GM10847 (cell line): ENCODE results near the gene LMAN1.

Experiments
- POLR2A ChIP-seq: IDR thresholded peaks from 2 replicates; pipeline ENCODE4 v1.6.1; 2011; ENCODE audit not compliant: insufficient read length; ENCODE audit errors: extremely low read depth

LMAN1 gene, protein sequence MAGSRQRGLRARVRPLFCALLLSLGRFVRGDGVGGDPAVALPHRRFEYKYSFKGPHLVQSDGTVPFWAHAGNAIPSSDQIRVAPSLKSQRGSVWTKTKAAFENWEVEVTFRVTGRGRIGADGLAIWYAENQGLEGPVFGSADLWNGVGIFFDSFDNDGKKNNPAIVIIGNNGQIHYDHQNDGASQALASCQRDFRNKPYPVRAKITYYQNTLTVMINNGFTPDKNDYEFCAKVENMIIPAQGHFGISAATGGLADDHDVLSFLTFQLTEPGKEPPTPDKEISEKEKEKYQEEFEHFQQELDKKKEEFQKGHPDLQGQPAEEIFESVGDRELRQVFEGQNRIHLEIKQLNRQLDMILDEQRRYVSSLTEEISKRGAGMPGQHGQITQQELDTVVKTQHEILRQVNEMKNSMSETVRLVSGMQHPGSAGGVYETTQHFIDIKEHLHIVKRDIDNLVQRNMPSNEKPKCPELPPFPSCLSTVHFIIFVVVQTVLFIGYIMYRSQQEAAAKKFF

DNA sequence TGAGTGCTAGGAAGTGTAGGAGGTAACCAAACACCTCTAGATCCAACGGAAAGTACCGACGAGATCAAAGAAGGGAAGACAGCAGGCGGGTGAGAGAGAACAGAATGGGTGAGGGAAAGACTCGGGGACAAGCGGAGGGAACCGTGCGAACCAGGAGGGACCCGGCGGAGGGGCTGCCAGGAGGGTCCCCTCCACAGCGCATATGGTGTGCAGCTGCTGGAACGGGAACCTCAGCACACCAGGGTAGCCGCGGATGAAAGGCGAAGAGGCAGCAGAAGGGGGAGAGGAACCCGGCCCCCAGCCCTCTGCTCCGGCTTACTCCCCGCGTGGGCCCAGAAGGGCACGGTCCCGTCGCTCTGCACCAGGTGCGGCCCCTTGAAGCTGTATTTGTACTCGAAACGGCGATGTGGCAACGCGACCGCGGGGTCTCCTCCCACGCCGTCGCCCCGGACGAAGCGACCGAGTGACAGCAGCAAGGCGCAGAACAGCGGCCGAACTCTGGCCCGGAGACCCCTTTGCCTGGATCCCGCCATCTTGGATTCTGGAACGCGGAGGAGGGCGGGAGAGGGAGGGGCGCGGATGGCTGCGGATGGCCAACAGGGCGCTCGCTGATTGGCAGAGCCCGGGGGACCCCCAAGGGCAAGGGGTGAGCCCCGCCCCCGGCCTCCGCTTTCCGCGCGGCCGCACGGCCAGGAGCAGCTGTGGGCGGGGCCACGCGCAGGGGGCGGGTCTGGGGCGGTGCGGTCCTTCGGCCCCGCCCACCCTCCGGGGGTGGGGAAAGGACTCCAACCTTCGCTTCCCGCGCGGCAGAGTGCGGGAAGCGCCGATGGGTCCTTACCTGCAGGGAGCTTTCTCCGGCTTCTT is at the start of gene LMAN1:
Gene LMAN1 (minus strand): TSS at position 554 of the 864 bp plus-strand sequence. CDS start 21 bp downstream, at position 533.
- peak; percentile 75 for TF ChIP-seq POLR2A

DNA sequence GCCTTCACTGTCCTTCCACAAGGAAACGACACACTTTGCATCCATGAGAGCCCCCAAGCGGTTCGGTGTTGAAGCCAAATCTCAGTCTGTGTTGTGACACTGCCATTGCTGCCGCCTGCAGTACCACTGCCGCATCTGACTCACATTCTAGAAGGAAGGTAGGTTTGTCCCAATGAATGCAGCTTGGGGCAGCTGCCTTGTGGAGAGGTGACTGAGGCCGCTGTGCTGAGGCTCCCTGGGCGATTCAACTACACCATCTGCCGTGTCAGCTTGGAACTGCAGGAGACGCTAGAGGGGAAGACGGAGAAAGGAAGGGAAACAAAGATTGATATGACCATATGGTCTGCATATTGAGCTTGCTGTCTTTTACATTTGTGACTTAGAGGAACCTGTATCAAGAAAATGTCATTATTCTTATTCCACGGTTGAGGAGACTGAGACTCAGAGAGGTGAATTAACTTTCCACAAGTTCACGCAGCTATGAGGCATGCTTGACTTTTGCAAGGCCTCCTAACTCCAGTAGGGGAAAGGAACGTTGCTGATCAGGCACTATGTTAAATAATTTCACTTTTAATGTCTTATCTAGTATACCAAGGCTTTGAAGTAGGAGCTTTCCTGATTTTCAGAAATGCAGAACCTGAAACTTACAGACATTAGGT is 43.5 kb upstream of the LMAN1 start:
- TF ChIP-seq POLR2A, result no peak

DNA sequence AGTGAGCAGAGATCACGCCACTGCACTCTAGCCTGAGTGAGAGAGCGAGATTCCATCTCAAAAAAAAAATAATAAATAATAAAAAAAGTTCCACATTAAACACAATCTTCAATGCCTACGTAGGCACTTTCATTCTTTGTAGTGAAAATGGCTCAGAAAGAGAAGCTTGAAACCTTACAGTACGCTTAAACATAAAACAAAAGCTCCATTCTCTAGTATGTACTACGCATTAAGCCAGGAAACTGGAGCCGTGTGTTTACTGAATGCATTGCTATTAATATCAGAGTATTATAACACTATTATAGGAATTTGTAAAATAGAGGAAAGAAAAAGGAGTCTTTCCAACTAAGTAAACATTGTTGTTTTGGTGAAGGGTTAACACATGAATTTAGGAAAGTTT is 41.3 kb upstream of the LMAN1 start:
- no peak for TF ChIP-seq POLR2A

DNA sequence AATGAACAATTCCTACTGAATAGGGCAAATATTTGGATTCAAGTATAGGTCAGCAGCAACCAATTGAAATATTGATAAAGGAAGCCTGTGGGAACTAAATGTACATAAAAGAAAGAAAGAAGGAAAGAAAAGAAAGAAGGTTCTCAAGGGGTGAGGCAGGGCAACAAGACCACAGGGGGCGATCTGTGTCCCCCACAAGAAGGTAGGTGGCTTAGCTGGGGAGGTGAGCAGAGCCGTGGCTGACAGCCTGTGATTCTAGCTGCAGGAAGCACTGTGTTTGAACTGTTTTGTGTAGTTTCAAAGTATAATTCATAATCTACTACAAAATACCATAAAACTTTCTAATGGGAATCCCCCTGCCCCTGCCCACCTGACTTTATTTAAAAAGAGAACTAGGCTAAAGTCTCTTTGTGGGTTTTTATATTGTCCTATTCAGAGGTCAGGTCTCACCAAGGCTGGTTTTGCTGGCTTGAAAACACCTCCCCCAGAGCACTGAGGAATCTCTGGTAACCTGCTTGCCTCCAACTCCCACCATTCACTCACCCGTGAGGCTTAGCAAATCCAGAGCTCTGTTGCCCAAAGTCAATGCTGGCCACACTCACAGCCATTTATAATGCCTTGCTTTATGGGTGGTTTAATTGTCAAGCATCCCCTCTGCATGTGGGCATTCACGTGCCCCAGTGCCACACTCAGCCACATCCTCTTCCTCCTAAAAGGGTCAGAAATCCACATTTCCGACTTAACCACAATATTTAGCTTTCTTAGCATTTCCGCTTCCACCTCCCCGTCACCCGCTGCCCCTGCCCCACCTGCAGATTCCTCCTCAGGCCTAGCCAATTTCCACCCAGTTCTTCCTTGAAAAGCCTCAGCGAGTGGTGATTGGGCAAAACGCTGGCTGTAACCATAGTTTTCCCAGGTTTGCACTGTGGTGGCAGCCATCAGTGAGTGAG is 36.4 kb upstream of the LMAN1 start:
- no peak for TF ChIP-seq POLR2A

DNA sequence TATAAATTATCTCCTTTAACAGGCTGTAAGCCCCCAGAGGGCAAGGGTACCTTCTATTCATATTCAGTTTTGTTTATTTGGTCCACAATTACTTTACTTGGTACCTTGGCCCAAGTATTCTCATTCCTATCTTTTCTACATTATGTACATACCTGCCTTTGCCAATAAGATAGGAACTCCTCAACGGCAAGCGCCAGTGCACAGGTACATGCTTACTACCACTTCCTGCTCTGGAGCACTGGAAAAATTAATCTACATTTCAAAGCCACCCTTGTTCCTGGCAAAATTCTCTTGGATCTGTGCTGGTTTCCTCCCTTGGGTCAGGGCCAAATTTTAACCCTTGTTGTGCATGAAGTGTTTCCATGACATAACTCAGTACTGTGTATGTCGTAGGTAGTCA is 34.3 kb upstream of the LMAN1 start:
- no peak for TF ChIP-seq POLR2A

DNA sequence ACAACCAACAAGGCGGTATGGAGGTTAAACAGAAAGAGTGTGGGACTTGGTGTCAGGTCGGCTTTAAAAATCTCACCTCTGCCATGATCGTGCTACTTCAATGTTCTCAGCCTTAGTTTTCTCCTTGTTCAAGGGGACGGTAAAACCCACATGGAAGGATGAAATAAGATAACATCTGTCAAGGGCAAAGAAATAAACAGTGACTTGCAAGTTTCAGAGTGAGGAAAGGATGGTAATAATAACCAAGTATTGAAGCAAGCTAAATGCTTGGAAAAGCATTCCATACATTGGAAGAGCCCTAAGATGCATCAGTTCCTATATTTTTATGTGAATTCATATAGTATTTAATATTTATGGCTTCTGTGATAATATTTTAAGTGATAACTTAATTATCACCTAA is 29.8 kb upstream of the LMAN1 start:
- no peak for TF ChIP-seq POLR2A

DNA sequence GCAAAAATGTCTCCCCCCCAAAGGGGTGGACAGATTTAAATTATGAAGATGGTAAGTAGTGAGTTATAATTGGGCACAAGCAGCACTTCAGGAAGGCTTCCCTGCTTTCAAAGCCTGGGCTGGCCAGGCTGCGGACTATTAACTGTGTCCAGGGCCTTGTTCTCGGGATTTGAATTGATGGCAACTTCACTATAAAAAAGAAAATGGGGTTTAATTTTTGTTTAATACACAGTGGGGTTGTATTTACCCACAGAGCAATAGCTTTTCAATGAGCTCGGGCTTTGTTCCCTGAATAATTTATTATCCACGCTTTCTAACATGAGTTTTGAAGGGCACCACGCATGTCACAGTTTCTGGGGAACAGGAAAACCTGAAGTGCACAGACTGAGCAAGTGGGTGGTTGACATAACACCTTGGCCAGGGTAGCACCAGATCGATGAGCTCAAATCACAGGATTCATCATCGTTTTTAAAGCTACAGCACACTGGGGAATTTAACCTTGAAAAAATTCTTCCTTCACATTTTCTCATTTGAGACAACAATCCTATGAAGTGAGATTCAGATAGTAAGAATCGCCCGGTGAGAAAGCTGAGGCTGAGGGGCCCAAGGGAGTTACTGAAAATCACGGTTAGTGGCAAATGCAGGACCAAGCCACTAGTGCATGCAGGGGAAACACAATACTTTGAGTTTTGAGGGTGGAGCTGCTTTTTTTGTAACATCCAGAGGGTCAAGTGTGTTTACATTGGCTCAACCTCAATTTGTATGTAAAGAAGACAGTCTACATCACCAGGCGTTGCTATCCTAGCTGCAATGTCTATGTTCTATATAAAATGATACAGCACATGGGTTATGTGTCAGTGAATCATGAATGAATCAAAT is 28.9 kb upstream of the LMAN1 start:
- TF ChIP-seq POLR2A, result no peak

DNA sequence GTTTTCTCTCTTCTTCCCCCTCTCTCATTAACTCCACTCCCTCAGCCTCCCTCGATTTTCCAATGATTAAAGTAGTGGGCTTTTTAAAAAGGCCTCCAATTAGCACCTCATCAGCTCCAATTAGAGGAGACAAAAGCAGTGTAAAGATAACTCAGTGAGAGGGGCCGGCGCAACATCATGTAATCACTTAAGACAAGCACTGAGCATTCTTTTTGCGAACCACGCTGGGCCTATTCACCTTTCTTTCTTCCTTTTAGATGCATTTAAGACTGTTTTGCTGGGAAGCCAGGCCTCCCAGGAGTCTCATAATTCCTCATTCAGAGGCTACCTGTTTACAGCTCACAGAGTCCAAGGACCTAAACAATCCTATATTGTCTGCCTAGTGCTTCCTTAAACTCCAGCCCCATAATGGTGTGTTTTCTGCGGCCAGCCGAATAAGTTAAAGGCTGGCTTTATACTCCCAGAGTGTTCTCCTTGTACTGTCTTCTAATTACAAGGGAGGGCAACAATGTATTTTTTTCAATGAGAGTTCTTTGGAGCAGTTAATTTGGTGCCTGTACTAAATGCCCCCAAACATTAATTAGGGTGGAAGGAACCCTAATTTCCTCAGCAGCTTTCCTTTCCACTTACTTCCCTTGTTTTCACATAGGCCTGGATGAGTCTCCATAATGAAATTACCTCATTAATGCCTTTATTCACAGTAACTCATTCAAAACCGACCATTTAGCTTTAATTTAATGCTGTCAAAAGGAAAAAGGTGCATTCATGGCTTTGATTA is 28.0 kb upstream of the LMAN1 start:
- TF ChIP-seq POLR2A, result no peak

DNA sequence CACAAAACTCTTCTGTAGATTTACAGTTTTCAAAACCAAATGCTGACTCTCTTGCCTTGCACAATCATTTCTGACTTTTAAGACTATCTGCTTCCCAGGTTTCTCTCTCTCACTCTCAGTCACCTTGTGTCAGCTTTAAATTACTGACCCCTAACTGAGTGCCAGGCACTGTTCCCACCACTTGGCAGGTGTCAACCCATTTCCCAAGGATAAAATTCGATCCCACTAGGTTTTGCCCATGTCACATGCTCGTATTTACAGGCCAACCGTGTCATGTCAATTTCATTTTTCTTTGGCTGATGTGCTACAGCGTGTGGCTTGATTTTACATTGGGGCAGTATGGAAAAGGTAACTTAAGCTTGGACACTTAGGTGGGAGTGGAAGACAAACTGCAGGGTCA is 26.1 kb upstream of the LMAN1 start:
- TF ChIP-seq POLR2A, result no peak

DNA sequence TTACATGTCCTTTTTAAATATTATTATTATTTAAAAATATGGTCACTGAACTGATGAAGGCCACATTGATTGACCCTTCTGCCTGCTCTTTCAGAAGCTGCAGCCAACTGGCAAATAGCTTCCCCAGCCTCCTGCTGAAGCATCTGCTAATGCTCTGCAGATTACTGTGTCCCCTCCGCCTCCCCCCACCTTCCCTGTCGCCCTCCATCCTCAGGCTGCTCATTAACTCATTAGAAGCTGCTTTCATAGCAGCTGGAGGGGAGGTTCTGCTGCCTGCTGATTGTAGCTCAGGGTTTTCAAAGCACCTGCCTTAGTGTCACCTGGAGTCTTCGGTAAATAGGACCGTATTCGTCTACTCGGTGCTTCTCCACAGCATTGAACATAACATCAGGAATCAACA is 24.8 kb upstream of the LMAN1 start:
- no peak for TF ChIP-seq POLR2A

DNA sequence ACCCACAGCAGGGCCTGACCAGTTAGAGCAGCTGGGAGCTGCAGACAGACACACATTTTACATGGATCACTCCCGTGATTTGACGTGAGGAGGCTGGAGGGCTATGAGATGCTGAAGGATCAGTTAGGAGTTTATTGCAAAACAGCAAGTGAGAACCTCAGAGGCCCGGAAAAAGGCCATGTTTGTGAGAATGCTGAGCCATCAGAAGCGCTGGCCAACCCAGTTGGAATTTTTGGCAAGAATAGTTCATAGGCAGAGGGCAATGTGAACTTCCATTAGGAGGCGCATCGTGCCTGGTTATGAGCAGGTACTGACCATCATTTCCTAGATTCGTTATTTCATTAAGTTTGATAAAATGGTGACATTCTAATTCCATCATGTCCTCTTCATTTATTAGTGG is 23.3 kb upstream of the LMAN1 start:
- no peak for TF ChIP-seq POLR2A

DNA sequence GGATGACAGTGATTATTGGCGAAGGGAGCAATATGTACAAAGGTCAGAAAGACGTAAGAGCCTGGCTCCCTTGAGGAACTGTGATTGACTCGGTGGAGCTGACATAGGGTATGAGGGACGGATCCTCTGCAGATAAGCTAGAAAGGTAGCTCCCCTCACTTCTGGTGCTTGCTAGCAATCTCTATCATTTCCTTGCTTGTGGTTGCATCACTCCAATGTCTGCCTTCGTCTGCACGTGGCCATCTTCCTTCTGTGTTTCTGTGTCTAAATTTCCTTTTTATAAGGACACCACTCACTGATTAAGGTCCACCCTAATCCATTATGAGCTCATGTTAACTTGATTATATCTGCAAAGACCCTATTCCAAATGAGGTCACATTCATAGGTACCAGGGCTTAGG is 22.9 kb upstream of the LMAN1 start:
- TF ChIP-seq POLR2A, result no peak

DNA sequence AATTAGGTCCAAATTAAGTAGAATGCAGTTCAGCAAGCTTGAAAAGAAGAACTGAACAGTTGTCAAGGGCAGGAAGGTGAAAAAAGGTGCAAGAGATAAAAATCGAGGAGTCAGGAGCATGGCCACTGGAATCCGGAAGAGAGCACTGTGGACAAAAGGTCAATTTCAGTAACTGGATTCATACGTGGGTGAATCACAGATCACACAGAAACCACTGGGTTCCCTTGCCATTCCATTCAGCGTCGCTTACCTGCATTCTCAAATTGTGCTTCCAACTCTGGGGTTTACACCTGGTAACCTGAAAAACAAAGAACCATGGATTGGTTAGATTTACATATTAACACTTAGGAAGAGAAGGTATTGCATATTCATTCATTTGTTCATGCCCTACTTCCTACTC is 21.6 kb upstream of the LMAN1 start:
- TF ChIP-seq POLR2A, result no peak
